ENCODE data around the gene EPHA1. TPM values are rescaled to one million over a fixed set of nuclear protein-coding genes. Genes with fewer than 3 reads are reported as not detected.
"Not testable (repeated sequence)": the region's sequence is repeated elsewhere in the genome, so short reads cannot be mapped to it uniquely, and the experiment has no call there.

Gene EPHA1
- total RNA-seq, 1 donor from 2014 or later = 54.4 TPM

DNA sequence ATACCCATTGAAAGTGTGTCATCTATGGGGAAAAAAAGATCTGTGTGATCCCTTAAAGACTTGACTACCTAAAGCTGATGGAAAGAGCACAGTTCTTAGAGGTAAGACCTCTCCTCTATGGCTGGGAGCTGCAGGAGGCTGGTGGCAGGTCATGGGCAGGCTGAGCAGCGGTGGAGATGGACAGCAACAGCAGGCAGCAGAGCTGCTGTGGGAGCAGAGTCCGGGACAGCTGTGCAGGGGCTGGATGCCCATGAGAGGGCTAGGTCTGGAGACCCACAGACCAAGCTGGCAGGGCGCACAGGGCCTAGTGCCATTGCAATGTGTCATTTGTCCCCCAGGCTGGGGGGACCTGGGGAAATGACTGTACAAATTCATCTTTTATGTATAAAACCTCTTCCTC lies 13.4 kb upstream of the EPHA1 start:
- TF ChIP-seq, protein P1, sequence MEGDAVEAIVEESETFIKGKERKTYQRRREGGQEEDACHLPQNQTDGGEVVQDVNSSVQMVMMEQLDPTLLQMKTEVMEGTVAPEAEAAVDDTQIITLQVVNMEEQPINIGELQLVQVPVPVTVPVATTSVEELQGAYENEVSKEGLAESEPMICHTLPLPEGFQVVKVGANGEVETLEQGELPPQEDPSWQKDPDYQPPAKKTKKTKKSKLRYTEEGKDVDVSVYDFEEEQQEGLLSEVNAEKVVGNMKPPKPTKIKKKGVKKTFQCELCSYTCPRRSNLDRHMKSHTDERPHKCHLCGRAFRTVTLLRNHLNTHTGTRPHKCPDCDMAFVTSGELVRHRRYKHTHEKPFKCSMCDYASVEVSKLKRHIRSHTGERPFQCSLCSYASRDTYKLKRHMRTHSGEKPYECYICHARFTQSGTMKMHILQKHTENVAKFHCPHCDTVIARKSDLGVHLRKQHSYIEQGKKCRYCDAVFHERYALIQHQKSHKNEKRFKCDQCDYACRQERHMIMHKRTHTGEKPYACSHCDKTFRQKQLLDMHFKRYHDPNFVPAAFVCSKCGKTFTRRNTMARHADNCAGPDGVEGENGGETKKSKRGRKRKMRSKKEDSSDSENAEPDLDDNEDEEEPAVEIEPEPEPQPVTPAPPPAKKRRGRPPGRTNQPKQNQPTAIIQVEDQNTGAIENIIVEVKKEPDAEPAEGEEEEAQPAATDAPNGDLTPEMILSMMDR (IDR thresholded peaks at IDR 0.05; ENCODE audit: unreplicated experiment) = no peak
- Mint-ChIP-seq H3K27ac (no peak overlapping the region), H3K27me3 (peaks cover 3% of the 10 kb centered on the region), H3K4me1 (ENCODE audit: low read depth) (no peaks in the 10 kb centered on the region), H3K36me3 (ENCODE audit: insufficient read depth) (no peaks in the 10 kb centered on the region), H3K4me3 (ENCODE audit: low read depth) (no peak overlapping the region), H3K9me3 (ENCODE audit: low read depth) (peaks cover 3% of the 10 kb centered on the region)
- no peak for DNase-seq (ENCODE audit: low spot score, unreplicated experiment)

GRCh38 chr7:143420624-143421023 lies 12.0 kb upstream of the EPHA1 start:
- H3K27ac Mint-ChIP-seq; DNase-seq (ENCODE audit: low spot score, unreplicated experiment); H3K4me3 Mint-ChIP-seq (ENCODE audit: low read depth); H3K36me3 Mint-ChIP-seq (ENCODE audit: insufficient read depth); H3K27me3 Mint-ChIP-seq; H3K4me1 Mint-ChIP-seq (ENCODE audit: low read depth); H3K9me3 Mint-ChIP-seq (ENCODE audit: low read depth): not testable (repeated sequence)

GRCh38 chr7:143419880-143420279 lies 11.2 kb upstream of the EPHA1 start:
- H3K9me3 Mint-ChIP-seq (ENCODE audit: low read depth) = peaks cover 3% of the 10 kb centered on the region
- TF ChIP-seq, protein P1 (IDR thresholded peaks at IDR 0.05; ENCODE audit: unreplicated experiment) = no peak
- no peak for DNase-seq (ENCODE audit: low spot score, unreplicated experiment)
- H3K27me3 Mint-ChIP-seq = peaks cover 3% of the 10 kb centered on the region
- H3K27ac Mint-ChIP-seq = no peak overlapping the region
- no peaks in the 10 kb centered on the region for H3K36me3 Mint-ChIP-seq (ENCODE audit: insufficient read depth)
- peaks cover 11% of the 10 kb centered on the region for H3K4me1 Mint-ChIP-seq (ENCODE audit: low read depth)
- no peak overlapping the region for H3K4me3 Mint-ChIP-seq (ENCODE audit: low read depth)

GRCh38 chr7:143418681-143419458 lies 10.2 kb upstream of the EPHA1 start:
- H3K4me1 Mint-ChIP-seq (ENCODE audit: low read depth) = peaks cover 11% of the 10 kb centered on the region
- no peaks in the 10 kb centered on the region for H3K36me3 Mint-ChIP-seq (ENCODE audit: insufficient read depth)
- no peak for DNase-seq (ENCODE audit: low spot score, unreplicated experiment)
- peaks cover 3% of the 10 kb centered on the region for H3K9me3 Mint-ChIP-seq (ENCODE audit: low read depth)
- TF ChIP-seq, protein P1 (IDR thresholded peaks at IDR 0.05; ENCODE audit: unreplicated experiment) = no peak
- peaks cover 3% of the 10 kb centered on the region for H3K27me3 Mint-ChIP-seq
- H3K27ac Mint-ChIP-seq = no peak overlapping the region
- no peak overlapping the region for H3K4me3 Mint-ChIP-seq (ENCODE audit: low read depth)

DNA sequence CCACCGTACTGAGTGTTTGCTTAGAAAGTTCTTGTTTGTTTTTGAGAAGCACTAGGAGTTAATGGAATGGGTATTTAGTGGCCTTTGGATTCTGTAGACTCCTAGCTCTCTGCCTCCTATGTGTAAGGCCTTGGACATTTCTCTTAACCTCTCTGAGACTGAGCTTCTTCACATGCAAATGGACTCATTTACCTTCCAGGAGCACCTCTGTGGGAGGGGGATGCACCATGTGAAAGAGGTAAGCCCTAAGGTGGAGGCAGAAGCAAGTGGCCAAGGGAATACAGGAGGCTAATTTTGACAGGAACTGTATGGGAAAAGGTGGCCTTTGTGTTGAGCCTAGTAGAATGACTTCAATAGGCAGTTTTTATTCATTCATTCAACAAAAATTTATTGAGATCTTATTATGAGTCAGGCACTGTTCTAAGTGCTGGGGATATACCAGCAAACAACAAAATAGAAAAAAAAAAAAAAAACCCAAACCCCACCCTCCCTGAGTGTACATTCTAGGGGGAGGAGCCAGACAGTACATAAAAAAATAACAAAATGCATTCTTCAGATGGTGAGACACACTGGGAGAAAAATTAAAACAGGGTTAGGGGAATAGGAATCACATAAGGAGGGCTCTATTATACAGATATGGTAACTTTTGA lies 9.2 kb upstream of the EPHA1 start:
- DNase-seq (ENCODE audit: low spot score, unreplicated experiment) = no peak
- Mint-ChIP-seq H3K4me3 (ENCODE audit: low read depth) (no peak overlapping the region), H3K9me3 (ENCODE audit: low read depth) (no peaks in the 10 kb centered on the region)

More for the DNA sequence above, 9.2 kb upstream of the EPHA1 start:
- Mint-ChIP-seq H3K4me1 (ENCODE audit: low read depth) (peaks cover 15% of the 10 kb centered on the region), H3K36me3 (ENCODE audit: insufficient read depth) (no peaks in the 10 kb centered on the region), H3K27me3 (peaks cover 3% of the 10 kb centered on the region), H3K27ac (no peak overlapping the region)
- TF ChIP-seq, protein P1 (IDR thresholded peaks at IDR 0.05; ENCODE audit: unreplicated experiment) = no peak
